HepG2 (cell line): ENCODE data around the gene MYH9. TPM values are rescaled to one million over a fixed set of nuclear protein-coding genes. Genes with fewer than 3 reads are reported as not detected.

Experiments
- CCDC6 ChIP-seq: sonication (generic); formaldehyde crosslinking; IDR thresholded peaks from 2 replicates; pipeline ENCODE4 v1.8.1; 2022; ENCODE audit warnings: mild to moderate bottlenecking, missing genetic modification reagents, moderate library complexity
- EP300 ChIP-seq, 3 experiments: sonication (generic) in 1 of 3; formaldehyde crosslinking in 1 of 3; IDR thresholded peaks; 2 replicates each; pipeline versions ENCODE4 v1.5.1 to v1.6.1; 2011 to 2020; ENCODE audit warnings: low read depth in 2 of 3, low read length in 2 of 3, borderline replicate concordance in 1 of 3, improper control_type of control experiment in 1 of 3, mild to moderate bottlenecking in 1 of 3, missing genetic modification reagents in 1 of 3, moderate library complexity in 1 of 3
- GATAD2A ChIP-seq: IDR thresholded peaks from 2 replicates; pipeline ENCODE4 v1.6.1; 2016
- MATR3 ChIP-seq: sonication (generic); formaldehyde crosslinking; IDR thresholded peaks from 2 replicates; pipeline ENCODE4 v1.4.0; 2020; ENCODE audit warnings: missing genetic modification reagents
- NFE2 ChIP-seq: sonication (generic); formaldehyde crosslinking; IDR thresholded peaks from 2 replicates; pipeline ENCODE4 v1.4.0; 2020; ENCODE audit warnings: missing genetic modification reagents
- NR2F1 ChIP-seq, 2 experiments: fragments of 450-650 bp in 1 of 2; formaldehyde crosslinking in 1 of 2; IDR thresholded peaks; 2 replicates each; pipeline versions ENCODE4 v1.5.0 to v1.6.1; 2016 to 2020; ENCODE audit warnings: mild to moderate bottlenecking in 1 of 2, missing compliant biosample characterization in 1 of 2, missing genetic modification reagents in 1 of 2, moderate library complexity in 1 of 2
- ONECUT2 ChIP-seq: sonication (generic); formaldehyde crosslinking; IDR thresholded peaks from 2 replicates; pipeline ENCODE4 v1.4.0; 2020; ENCODE audit warnings: missing genetic modification reagents
- RARG ChIP-seq: sonication (generic); formaldehyde crosslinking; IDR thresholded peaks from 2 replicates; pipeline ENCODE4 v1.4.0; 2020; ENCODE audit warnings: low read depth, mild to moderate bottlenecking, missing genetic modification reagents
- SP5 ChIP-seq: IDR thresholded peaks from 2 replicates; pipeline ENCODE4 v1.6.1; 2016; ENCODE audit warnings: low read depth, borderline replicate concordance
- TAF1 ChIP-seq: sonication (generic); formaldehyde crosslinking; IDR thresholded peaks from 2 replicates; pipeline ENCODE4 v1.4.0; 2020; ENCODE audit warnings: missing genetic modification reagents
- TRIM22 ChIP-seq: fragments of 450-650 bp; IDR thresholded peaks from 2 replicates; pipeline ENCODE4 v1.6.1; 2017
- ZBTB37 ChIP-seq: sonication (generic); formaldehyde crosslinking; IDR thresholded peaks from 2 replicates; pipeline ENCODE4 v1.4.0; 2020; ENCODE audit warnings: mild to moderate bottlenecking, missing genetic modification reagents
- polyA plus RNA-seq, 8 experiments: library from polyadenylated mRNA; depleted of rRNA in 3 of 8; stranded (reverse) in 7 of 8; unstranded in 1 of 8; fragments of >200 nt; fragmentation: Illumina TruSeq in 4 of 8; extraction: Trizol in 4 of 8; gene quantifications; 2 replicates each; pipeline versions ENCODE4 v1.2.1 to v1.2.3, GENCODE V29; 2011 to 2016; ENCODE audit warnings: low read depth in 4 of 8, missing spikeins in 1 of 8, mixed read lengths in 1 of 8; ENCODE audit not compliant: insufficient read depth in 1 of 8
- total RNA-seq, 5 experiments: library from RNA; depleted of rRNA; stranded (reverse); fragments of >200 nt; fragmentation: Illumina TruSeq; extraction: Trizol; gene quantifications; 2 replicates each; pipeline ENCODE4 v1.2.3, GENCODE V29; 2016; ENCODE audit warnings: low read depth in 1 of 5
- TF ChIP-seq, protein P1 (sequence below): sonication (generic); formaldehyde crosslinking; IDR thresholded peaks from 2 replicates; pipeline ENCODE4 v1.4.0; 2020; ENCODE audit warnings: missing genetic modification reagents, mild to moderate bottlenecking, borderline replicate concordance
- TF ChIP-seq, protein P2 (sequence below): sonication (generic); formaldehyde crosslinking; IDR thresholded peaks from 2 replicates; pipeline ENCODE4 v1.4.0; 2020; ENCODE audit warnings: missing genetic modification reagents
- TF ChIP-seq, protein P3 (sequence below): IDR thresholded peaks from 2 replicates; pipeline ENCODE4 v1.4.0; 2020; ENCODE audit warnings: mild to moderate bottlenecking, missing genetic modification reagents

Gene MYH9
- total and polyA plus RNA-seq, 2 of the 13 experiments (the other 11 are each of a cell fraction or from before 2014, with no cell fraction given): 50.7 to 98.5 TPM

- no peak for TF ChIP-seq RARG (CRISPR knock-in tag)
- TF ChIP-seq TRIM22: no peak
- TF ChIP-seq, protein P1, sequence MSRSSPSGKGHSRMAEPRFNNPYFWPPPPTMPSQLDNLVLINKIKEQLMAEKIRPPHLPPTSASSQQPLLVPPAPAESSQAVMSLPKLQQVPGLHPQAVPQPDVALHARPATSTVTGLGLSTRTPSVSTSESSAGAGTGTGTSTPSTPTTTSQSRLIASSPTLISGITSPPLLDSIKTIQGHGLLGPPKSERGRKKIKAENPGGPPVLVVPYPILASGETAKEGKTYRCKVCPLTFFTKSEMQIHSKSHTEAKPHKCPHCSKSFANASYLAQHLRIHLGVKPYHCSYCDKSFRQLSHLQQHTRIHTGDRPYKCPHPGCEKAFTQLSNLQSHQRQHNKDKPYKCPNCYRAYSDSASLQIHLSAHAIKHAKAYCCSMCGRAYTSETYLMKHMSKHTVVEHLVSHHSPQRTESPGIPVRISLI (CRISPR knock-in tag): peak; percentile 26; the same call in 1 of the 2 replicates
- TF ChIP-seq, protein P2, sequence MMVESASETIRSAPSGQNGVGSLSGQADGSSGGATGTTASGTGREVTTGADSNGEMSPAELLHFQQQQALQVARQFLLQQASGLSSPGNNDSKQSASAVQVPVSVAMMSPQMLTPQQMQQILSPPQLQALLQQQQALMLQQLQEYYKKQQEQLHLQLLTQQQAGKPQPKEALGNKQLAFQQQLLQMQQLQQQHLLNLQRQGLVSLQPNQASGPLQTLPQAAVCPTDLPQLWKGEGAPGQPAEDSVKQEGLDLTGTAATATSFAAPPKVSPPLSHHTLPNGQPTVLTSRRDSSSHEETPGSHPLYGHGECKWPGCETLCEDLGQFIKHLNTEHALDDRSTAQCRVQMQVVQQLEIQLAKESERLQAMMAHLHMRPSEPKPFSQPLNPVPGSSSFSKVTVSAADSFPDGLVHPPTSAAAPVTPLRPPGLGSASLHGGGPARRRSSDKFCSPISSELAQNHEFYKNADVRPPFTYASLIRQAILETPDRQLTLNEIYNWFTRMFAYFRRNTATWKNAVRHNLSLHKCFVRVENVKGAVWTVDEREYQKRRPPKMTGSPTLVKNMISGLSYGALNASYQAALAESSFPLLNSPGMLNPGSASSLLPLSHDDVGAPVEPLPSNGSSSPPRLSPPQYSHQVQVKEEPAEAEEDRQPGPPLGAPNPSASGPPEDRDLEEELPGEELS (CRISPR knock-in tag): peak; percentile 76
- TF ChIP-seq CCDC6 (CRISPR knock-in tag): peak; percentile 67; the same call in 1 of the 2 replicates
- TF ChIP-seq GATAD2A (CRISPR knock-in tag): peak; percentile 68
- TF ChIP-seq ZBTB37 (CRISPR knock-in tag): peak; percentile 21; the same call in 1 of the 2 replicates
- no peak for TF ChIP-seq MATR3 (CRISPR knock-in tag)
- peak; percentile 28 to 45; a peak in 2 of 4 replicates for TF ChIP-seq NR2F1 (CRISPR knock-in tag; IDR thresholded peaks at IDR 0.05)
- TF ChIP-seq NFE2 (CRISPR knock-in tag): no peak
- peak; percentile 90 for TF ChIP-seq SP5 (CRISPR knock-in tag)
- peak; percentile 85 for TF ChIP-seq ONECUT2 (CRISPR knock-in tag)
- TF ChIP-seq TAF1 (CRISPR knock-in tag): 0 out of 2 replicates have a peak, but pooled peaks have one; percentile 32
- TF ChIP-seq, protein P3, sequence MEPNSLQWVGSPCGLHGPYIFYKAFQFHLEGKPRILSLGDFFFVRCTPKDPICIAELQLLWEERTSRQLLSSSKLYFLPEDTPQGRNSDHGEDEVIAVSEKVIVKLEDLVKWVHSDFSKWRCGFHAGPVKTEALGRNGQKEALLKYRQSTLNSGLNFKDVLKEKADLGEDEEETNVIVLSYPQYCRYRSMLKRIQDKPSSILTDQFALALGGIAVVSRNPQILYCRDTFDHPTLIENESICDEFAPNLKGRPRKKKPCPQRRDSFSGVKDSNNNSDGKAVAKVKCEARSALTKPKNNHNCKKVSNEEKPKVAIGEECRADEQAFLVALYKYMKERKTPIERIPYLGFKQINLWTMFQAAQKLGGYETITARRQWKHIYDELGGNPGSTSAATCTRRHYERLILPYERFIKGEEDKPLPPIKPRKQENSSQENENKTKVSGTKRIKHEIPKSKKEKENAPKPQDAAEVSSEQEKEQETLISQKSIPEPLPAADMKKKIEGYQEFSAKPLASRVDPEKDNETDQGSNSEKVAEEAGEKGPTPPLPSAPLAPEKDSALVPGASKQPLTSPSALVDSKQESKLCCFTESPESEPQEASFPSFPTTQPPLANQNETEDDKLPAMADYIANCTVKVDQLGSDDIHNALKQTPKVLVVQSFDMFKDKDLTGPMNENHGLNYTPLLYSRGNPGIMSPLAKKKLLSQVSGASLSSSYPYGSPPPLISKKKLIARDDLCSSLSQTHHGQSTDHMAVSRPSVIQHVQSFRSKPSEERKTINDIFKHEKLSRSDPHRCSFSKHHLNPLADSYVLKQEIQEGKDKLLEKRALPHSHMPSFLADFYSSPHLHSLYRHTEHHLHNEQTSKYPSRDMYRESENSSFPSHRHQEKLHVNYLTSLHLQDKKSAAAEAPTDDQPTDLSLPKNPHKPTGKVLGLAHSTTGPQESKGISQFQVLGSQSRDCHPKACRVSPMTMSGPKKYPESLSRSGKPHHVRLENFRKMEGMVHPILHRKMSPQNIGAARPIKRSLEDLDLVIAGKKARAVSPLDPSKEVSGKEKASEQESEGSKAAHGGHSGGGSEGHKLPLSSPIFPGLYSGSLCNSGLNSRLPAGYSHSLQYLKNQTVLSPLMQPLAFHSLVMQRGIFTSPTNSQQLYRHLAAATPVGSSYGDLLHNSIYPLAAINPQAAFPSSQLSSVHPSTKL (CRISPR knock-in tag): peak; percentile 73
- peak in 1 of 2 experiments; percentile 60; a peak in 2 of 4 replicates for TF ChIP-seq EP300 (IDR thresholded peaks at IDR 0.05; ENCODE audit: low read depth in 2 of 2, low read length in 2 of 2)
- no peak for TF ChIP-seq EP300 (CRISPR knock-in tag; IDR thresholded peaks at IDR 0.05; ENCODE audit: borderline replicate concordance)
These were observed 48.0 kb upstream of the MYH9 start (continued) for GRCh38 chr22:36435516-36436415.
